Tibial artery (tissue), 4 donors: ENCODE results near the gene EZH2.

Experiments
- DNase-seq, 2 donors: peaks; one replicate each; pipeline ENCODE4 v3.0.0-alpha.2; 2019
- H3K27ac ChIP-seq, 2 donors: fragments of 200-600 bp; sonication (generic) in 1 of 2; 1 replicate in 1 of 2; 2 replicates in 1 of 2; pipeline ENCODE4 v1.5.1; 2018 to 2019; ENCODE audit warnings: mild to moderate bottlenecking in 1 of 2
- H3K27me3 ChIP-seq, 2 donors: fragments of 200-600 bp; sonication (generic) in 1 of 2; one replicate each; pipeline versions ENCODE4 v1.5.1 to v1.6.0; 2016 to 2019
- H3K36me3 ChIP-seq, 3 donors: fragments of 200-600 bp; sonication (generic) in 2 of 3; one replicate each; pipeline ENCODE4 v1.5.1; 2016 to 2019; ENCODE audit warnings: mild to moderate bottlenecking in 2 of 3
- H3K4me1 ChIP-seq, 4 donors: fragments of 200-600 bp; sonication (generic) in 2 of 4; 1 replicate in 3 of 4; 2 replicates in 1 of 4; pipeline ENCODE4 v1.5.1; 2016 to 2019
- H3K4me3 ChIP-seq, 2 donors: fragments of 200-600 bp; sonication (generic) in 1 of 2; 1 replicate in 1 of 2; 2 replicates in 1 of 2; pipeline ENCODE4 v1.5.1; 2018 to 2019; ENCODE audit warnings: mild to moderate bottlenecking in 2 of 2
- H3K9me3 ChIP-seq, 3 donors: fragments of 200-600 bp; sonication (generic) in 1 of 3; one replicate each; pipeline ENCODE4 v1.5.1; 2016 to 2019
- CTCF ChIP-seq, 2 experiments: fragments of 200-600 bp in 1 of 2; fragments of 450-650 bp in 1 of 2; IDR thresholded peaks; one replicate each; pipeline ENCODE4 v1.5.1; 2017 to 2019; ENCODE audit warnings: antibody characterized with exemption in 2 of 2, mild to moderate bottlenecking in 1 of 2, moderate library complexity in 1 of 2
- intact Hi-C: fragments of 100-400 bp; cut with DNase I; formaldehyde crosslinking; loops from one replicate; pipeline ENCODE4 v1.15.0; 2023; ENCODE audit warnings: low total_unique reads

The EZH2 gene

GRCh38 chr7:148787571-148788295 lies 96.4 kb downstream of the EZH2 start:
- no peak for DNase-seq
- Histone ChIP-seq H3K4me3 (no peak overlapping the region), H3K9me3 (no peaks in the 10 kb centered on the region), H3K27ac (no peak overlapping the region), H3K27me3 (no peaks in the 10 kb centered on the region), H3K4me1 (no peaks in the 10 kb centered on the region), H3K36me3 (peaks cover 74 to 98% (median 97%) of the 10 kb centered on the region in 3 donors)
- intact Hi-C loops = no loop called here
- no peak for TF ChIP-seq CTCF (IDR thresholded peaks at IDR 0.05)

GRCh38 chr7:148783801-148784527 lies 100.1 kb downstream of the EZH2 start:
- no peaks in the 10 kb centered on the region for H3K4me1 ChIP-seq
- no peaks in the 10 kb centered on the region for H3K27me3 ChIP-seq
- peaks cover 39 to 84% (median 83%) of the 10 kb centered on the region in 3 donors for H3K36me3 ChIP-seq
- TF ChIP-seq CTCF (IDR thresholded peaks at IDR 0.05) = no peak
- H3K27ac ChIP-seq = no peak overlapping the region
- no peaks in the 10 kb centered on the region for H3K9me3 ChIP-seq
- no peak for DNase-seq
- intact Hi-C loops = loop anchor here (5.0 kb wide), 1 partner anchor 207 kb away; no protein-coding TSS in a partner anchor
- H3K4me3 ChIP-seq = no peak overlapping the region

- Histone ChIP-seq H3K4me1 (no peaks in the 10 kb centered on the region), H3K9me3 (no peaks in the 10 kb centered on the region), H3K27me3 (no peaks in the 10 kb centered on the region), H3K4me3 (no peak overlapping the region), H3K36me3 (peaks cover 30 to 81% (median 76%) of the 10 kb centered on the region in 3 donors), H3K27ac (no peak overlapping the region)
- DNase-seq = no peak
- no peak for TF ChIP-seq CTCF (IDR thresholded peaks at IDR 0.05)
- intact Hi-C loops = loop anchor here (5.0 kb wide), 1 partner anchor 206 kb away; no protein-coding TSS in a partner anchor
Measured at GRCh38 chr7:148782757-148783456, 101.2 kb downstream of the EZH2 start.

GRCh38 chr7:148774471-148774870 lies 109.6 kb downstream of the EZH2 start:
- DNase-seq = no peak
- Histone ChIP-seq H3K27ac (no peak overlapping the region), H3K36me3 (peaks cover 20 to 72% (median 50%) of the 10 kb centered on the region in 3 donors), H3K27me3 (no peaks in the 10 kb centered on the region), H3K4me3 (no peak overlapping the region), H3K9me3 (no peaks in the 10 kb centered on the region), H3K4me1 (no peaks in the 10 kb centered on the region)
- TF ChIP-seq CTCF (IDR thresholded peaks at IDR 0.05) = no peak
- intact Hi-C loops = no loop called here

GRCh38 chr7:148773334-148773733 lies 110.8 kb downstream of the EZH2 start:
- H3K4me1 ChIP-seq = no peaks in the 10 kb centered on the region
- no peak for TF ChIP-seq CTCF (IDR thresholded peaks at IDR 0.05)
- H3K4me3 ChIP-seq = no peak overlapping the region
- intact Hi-C loops = no loop called here
- H3K9me3 ChIP-seq = no peaks in the 10 kb centered on the region
- no peaks in the 10 kb centered on the region for H3K27me3 ChIP-seq
- H3K36me3 ChIP-seq = peaks cover 27 to 79% (median 53%) of the 10 kb centered on the region in 3 donors
- no peak overlapping the region for H3K27ac ChIP-seq
- DNase-seq = no peak
